ENCODE data around the gene ABCA2. TPM values are rescaled to one million over a fixed set of nuclear protein-coding genes. Genes with fewer than 3 reads are reported as not detected.

Gene ABCA2
- total RNA-seq, 4 donors from 2014 or later, result 18.2 to 27.6 (median 23.7) TPM

- TF ChIP-seq CTCF (IDR thresholded peaks at IDR 0.05) (no peak), POLR2A (IDR thresholded peaks at IDR 0.05) (no peak)
- WGBS, 2 donors, result 77 to 78% methylated on average over 15 to 17 of the region's 17 CpGs
- intact Hi-C loops (cut with DNase I; ENCODE audit: low total_unique reads), result no loop called here
- DNase-seq (ENCODE audit: low spot score in 2 of 2), result no peak
- no peak overlapping the region for H3K4me3 ChIP-seq (ENCODE audit: low read depth, poor library complexity, severe bottlenecking)
Measured at GRCh38 chr9:136968333-136969127, 59.5 kb downstream of the ABCA2 start.

- TF ChIP-seq POLR2A (IDR thresholded peaks at IDR 0.05) (no peak), CTCF (IDR thresholded peaks at IDR 0.05) (no peak)
- no peak for DNase-seq (ENCODE audit: low spot score in 2 of 2)
- no peak overlapping the region for H3K4me3 ChIP-seq (ENCODE audit: low read depth, poor library complexity, severe bottlenecking)
- 17 to 31% methylated on average over 19 to 23 of the region's 23 CpGs for WGBS, 2 donors
- intact Hi-C loops (cut with DNase I; ENCODE audit: low total_unique reads), result no loop called here
Measured at GRCh38 chr9:136965771-136966484, 62.1 kb downstream of the ABCA2 start.

- no peak for TF ChIP-seq CTCF (IDR thresholded peaks at IDR 0.05)
- TF ChIP-seq POLR2A (IDR thresholded peaks at IDR 0.05), result no peak
- no peak for DNase-seq (ENCODE audit: low spot score in 2 of 2)
- intact Hi-C loops (cut with DNase I; ENCODE audit: low total_unique reads), result no loop called here
- H3K4me3 ChIP-seq (ENCODE audit: low read depth, poor library complexity, severe bottlenecking), result no peak overlapping the region
- WGBS, 2 donors, result 86 to 88% methylated on average over 26 of the region's 26 CpGs
Measured at GRCh38 chr9:136964833-136965422, 63.1 kb downstream of the ABCA2 start.

- H3K4me3 ChIP-seq (ENCODE audit: low read depth, poor library complexity, severe bottlenecking), result no peak overlapping the region
Measured at GRCh38 chr9:136964171-136964689, 63.8 kb downstream of the ABCA2 start.

GRCh38 chr9:136963751-136964150 is 64.3 kb downstream of the ABCA2 start:
- DNase-seq (ENCODE audit: low spot score in 2 of 2), result no peak
- H3K4me3 ChIP-seq (ENCODE audit: low read depth, poor library complexity, severe bottlenecking), result no peak overlapping the region
- no peak for TF ChIP-seq POLR2A (IDR thresholded peaks at IDR 0.05)
- TF ChIP-seq CTCF (IDR thresholded peaks at IDR 0.05), result no peak
- intact Hi-C loops (cut with DNase I; ENCODE audit: low total_unique reads), result no loop called here
- WGBS, 2 donors, result 88 to 95% methylated on average over 11 of the region's 12 CpGs

More at GRCh38 chr9:136964171-136964689, 63.8 kb downstream of the ABCA2 start:
- intact Hi-C loops (cut with DNase I; ENCODE audit: low total_unique reads), result no loop called here
- TF ChIP-seq POLR2A (IDR thresholded peaks at IDR 0.05), result no peak
- TF ChIP-seq CTCF (IDR thresholded peaks at IDR 0.05), result no peak
- 47% methylated on average over 12 to 16 of the region's 22 CpGs for WGBS, 2 donors
- DNase-seq (ENCODE audit: low spot score in 2 of 2), result no peak
